SK-N-SH (cell line): Measurements from ENCODE around the gene TMEM80.

Source experiments
- CTCF ChIP-seq: fragments of 200-600 bp; sonication (generic); IDR thresholded peaks from 2 replicates; pipeline ENCODE4 v1.6.1; 2017; ENCODE audit warnings: antibody characterized with exemption, mild to moderate bottlenecking, moderate library complexity
- EP300 ChIP-seq, 2 experiments: IDR thresholded peaks; 2 replicates each; pipeline versions ENCODE4 v1.4.0 to v1.6.1; 2012; ENCODE audit warnings: borderline replicate concordance in 1 of 2, low read depth in 1 of 2, low read length in 1 of 2
- FOXJ3 ChIP-seq: sonication (generic); formaldehyde crosslinking; IDR thresholded peaks from 2 replicates; pipeline ENCODE4 v1.5.1; 2020; ENCODE audit warnings: mild to moderate bottlenecking, missing genetic modification reagents
- GABPA ChIP-seq: IDR thresholded peaks from 2 replicates; pipeline ENCODE4 v1.4.0; 2012; ENCODE audit warnings: low read depth, mild to moderate bottlenecking
- JUND ChIP-seq: IDR thresholded peaks from 2 replicates; pipeline ENCODE4 v1.4.0; 2012
- MAX ChIP-seq: IDR thresholded peaks from 2 replicates; pipeline ENCODE4 v1.4.0; 2012; ENCODE audit warnings: low read depth
- MEF2A ChIP-seq: IDR thresholded peaks from 2 replicates; pipeline ENCODE4 v1.4.0; 2012; ENCODE audit warnings: low read depth, borderline replicate concordance
- NFIC ChIP-seq: IDR thresholded peaks from 2 replicates; pipeline ENCODE4 v1.4.0; 2012; ENCODE audit warnings: borderline replicate concordance
- POLR2AphosphoS5 ChIP-seq: IDR thresholded peaks from 2 replicates; pipeline ENCODE4 v1.6.1; 2012; ENCODE audit warnings: low read depth, low read length
- RAD21 ChIP-seq: IDR thresholded peaks from 2 replicates; pipeline ENCODE4 v1.6.1; 2012; ENCODE audit warnings: mild to moderate bottlenecking, low read length
- RFX5 ChIP-seq: IDR thresholded peaks from 2 replicates; pipeline ENCODE4 v1.6.1; 2012; ENCODE audit warnings: mild to moderate bottlenecking, improper control_type of control experiment, low read length
- TCF12 ChIP-seq: IDR thresholded peaks from 2 replicates; pipeline ENCODE4 v1.4.0; 2012
- TF ChIP-seq, protein P1 (sequence below): IDR thresholded peaks from 2 replicates; pipeline ENCODE4 v1.4.0; 2012; ENCODE audit warnings: low read depth, borderline replicate concordance

GRCh38 chr11:674406-674805, 21.2 kb upstream of the TMEM80 start:
- TF ChIP-seq GABPA, result no peak
- TF ChIP-seq MEF2A, result no peak
- TF ChIP-seq POLR2AphosphoS5, result no peak
- TF ChIP-seq EP300 (IDR thresholded peaks at IDR 0.05; ENCODE audit: borderline replicate concordance in 1 of 2, low read depth in 1 of 2, low read length in 1 of 2), result no peak
- no peak for TF ChIP-seq TCF12
- no peak for TF ChIP-seq CTCF
- TF ChIP-seq, protein P1, sequence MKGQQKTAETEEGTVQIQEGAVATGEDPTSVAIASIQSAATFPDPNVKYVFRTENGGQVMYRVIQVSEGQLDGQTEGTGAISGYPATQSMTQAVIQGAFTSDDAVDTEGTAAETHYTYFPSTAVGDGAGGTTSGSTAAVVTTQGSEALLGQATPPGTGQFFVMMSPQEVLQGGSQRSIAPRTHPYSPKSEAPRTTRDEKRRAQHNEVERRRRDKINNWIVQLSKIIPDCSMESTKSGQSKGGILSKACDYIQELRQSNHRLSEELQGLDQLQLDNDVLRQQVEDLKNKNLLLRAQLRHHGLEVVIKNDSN, result no peak
- TF ChIP-seq JUND, result no peak
- no peak for TF ChIP-seq RAD21
- TF ChIP-seq MAX, result no peak
- TF ChIP-seq NFIC, result no peak
- no peak for TF ChIP-seq FOXJ3
- TF ChIP-seq RFX5, result no peak
